T-helper 2 cell treated with Interferon-gamma antibody and Interleukin-4, amounts not matched to agents 5 μg/mL and 100 μg/mL, for 36 hours (primary cell): ENCODE measurements around the gene TRA2B.
"Not testable (repeated sequence)": the region's sequence is repeated elsewhere in the genome, so short reads cannot be mapped to it uniquely, and the experiment has no call there.

ENCODE experiments used
- DNase-seq: peaks from one replicate; pipeline ENCODE4 v3.0.0; 2021; ENCODE audit warnings: low spot score
- H3K27ac Mint-ChIP-seq: one replicate; pipeline ENCODE4 v1.8.0; 2021; ENCODE audit warnings: mild to moderate bottlenecking, mixed read lengths
- H3K27me3 Mint-ChIP-seq: one replicate; pipeline ENCODE4 v1.8.0; 2021; ENCODE audit warnings: low read depth, mixed read lengths
- H3K36me3 Mint-ChIP-seq: one replicate; pipeline ENCODE4 v1.8.0; 2021; ENCODE audit warnings: low read depth, mixed read lengths
- H3K4me1 Mint-ChIP-seq: one replicate; pipeline ENCODE4 v1.8.0; 2021; ENCODE audit warnings: low read depth, mixed read lengths
- H3K4me3 Mint-ChIP-seq: one replicate; pipeline ENCODE4 v1.8.0; 2022; ENCODE audit warnings: mild to moderate bottlenecking, moderate library complexity, mixed read lengths
- H3K9me3 Mint-ChIP-seq: one replicate; pipeline ENCODE4 v1.8.0; 2021; ENCODE audit warnings: mixed read lengths

TRA2B gene

GRCh38 chr3:185928496-185928895 is 9.3 kb downstream of the TRA2B start:
- Mint-ChIP-seq H3K27me3 (no peaks in the 10 kb centered on the region), H3K27ac (peak overlapping the region; percentile 73), H3K9me3 (no peaks in the 10 kb centered on the region), H3K36me3 (peaks cover 93% of the 10 kb centered on the region), H3K4me1 (peaks cover 71% of the 10 kb centered on the region), H3K4me3 (peak overlapping the region; percentile 100)
- no peak for DNase-seq

- Mint-ChIP-seq H3K27ac (peak overlapping the region; percentile 73), H3K36me3 (peaks cover 96% of the 10 kb centered on the region), H3K4me1 (peaks cover 70% of the 10 kb centered on the region), H3K9me3 (no peaks in the 10 kb centered on the region), H3K4me3 (peak overlapping the region; percentile 100), H3K27me3 (no peaks in the 10 kb centered on the region)
- DNase-seq: no peak
These were observed 10.2 kb downstream of the TRA2B start for GRCh38 chr3:185927501-185928200.

GRCh38 chr3:185926445-185926844 is 11.4 kb downstream of the TRA2B start:
- no peak for DNase-seq
- Mint-ChIP-seq H3K4me3 (peak overlapping the region; percentile 1), H3K27ac (no peak overlapping the region), H3K9me3 (no peaks in the 10 kb centered on the region), H3K4me1 (peaks cover 59% of the 10 kb centered on the region), H3K27me3 (no peaks in the 10 kb centered on the region), H3K36me3 (peaks cover 92% of the 10 kb centered on the region)

- no peak for DNase-seq
These were observed 12.5 kb downstream of the TRA2B start for GRCh38 chr3:185925353-185925752.

GRCh38 chr3:185924375-185924774 is 13.4 kb downstream of the TRA2B start:
- peaks cover 43% of the 10 kb centered on the region for H3K4me1 Mint-ChIP-seq
- H3K9me3 Mint-ChIP-seq: no peaks in the 10 kb centered on the region
- DNase-seq: no peak
- H3K36me3 Mint-ChIP-seq: peaks cover 90% of the 10 kb centered on the region
- H3K27me3 Mint-ChIP-seq: no peaks in the 10 kb centered on the region
- no peak overlapping the region for H3K4me3 Mint-ChIP-seq
- no peak overlapping the region for H3K27ac Mint-ChIP-seq

More at GRCh38 chr3:185925353-185925752, 12.5 kb downstream of the TRA2B start:
- no peak overlapping the region for H3K4me3 Mint-ChIP-seq
- no peaks in the 10 kb centered on the region for H3K27me3 Mint-ChIP-seq
- peaks cover 90% of the 10 kb centered on the region for H3K36me3 Mint-ChIP-seq
- H3K4me1 Mint-ChIP-seq: peaks cover 52% of the 10 kb centered on the region
- H3K9me3 Mint-ChIP-seq: no peaks in the 10 kb centered on the region
- H3K27ac Mint-ChIP-seq: no peak overlapping the region

- DNase-seq: no peak
- Mint-ChIP-seq H3K4me1 (peaks cover 7% of the 10 kb centered on the region), H3K36me3 (peaks cover 89% of the 10 kb centered on the region), H3K4me3 (no peak overlapping the region), H3K27me3 (no peaks in the 10 kb centered on the region), H3K27ac (no peak overlapping the region), H3K9me3 (no peaks in the 10 kb centered on the region)
These were observed 17.6 kb downstream of the TRA2B start for GRCh38 chr3:185920184-185920583.

GRCh38 chr3:185916042-185916833 is 21.6 kb downstream of the TRA2B start:
- no peaks in the 10 kb centered on the region for H3K9me3 Mint-ChIP-seq
- H3K36me3 Mint-ChIP-seq: peaks cover 72% of the 10 kb centered on the region
- no peak overlapping the region for H3K27ac Mint-ChIP-seq
- no peak overlapping the region for H3K4me3 Mint-ChIP-seq
- peaks cover 3% of the 10 kb centered on the region for H3K4me1 Mint-ChIP-seq
- no peaks in the 10 kb centered on the region for H3K27me3 Mint-ChIP-seq
- no peak for DNase-seq

- Mint-ChIP-seq H3K9me3 (no peaks in the 10 kb centered on the region), H3K4me3 (no peak overlapping the region), H3K27ac (no peak overlapping the region), H3K4me1 (peaks cover 3% of the 10 kb centered on the region), H3K36me3 (peaks cover 67% of the 10 kb centered on the region), H3K27me3 (no peaks in the 10 kb centered on the region)
- no peak for DNase-seq
These were observed 22.2 kb downstream of the TRA2B start for GRCh38 chr3:185915642-185916041.

GRCh38 chr3:185914911-185915629 is 22.7 kb downstream of the TRA2B start:
- H3K4me3 Mint-ChIP-seq: no peak overlapping the region
- no peaks in the 10 kb centered on the region for H3K9me3 Mint-ChIP-seq
- peaks cover 6% of the 10 kb centered on the region for H3K4me1 Mint-ChIP-seq
- no peaks in the 10 kb centered on the region for H3K27me3 Mint-ChIP-seq
- peaks cover 62% of the 10 kb centered on the region for H3K36me3 Mint-ChIP-seq
- DNase-seq: no peak
- H3K27ac Mint-ChIP-seq: no peak overlapping the region

- Mint-ChIP-seq H3K36me3 (peaks cover 45% of the 10 kb centered on the region), H3K4me3 (no peak overlapping the region), H3K27ac (peak overlapping the region; percentile 49), H3K4me1 (peaks cover 5% of the 10 kb centered on the region), H3K9me3 (no peaks in the 10 kb centered on the region), H3K27me3 (no peaks in the 10 kb centered on the region)
- no peak for DNase-seq
These were observed 24.6 kb downstream of the TRA2B start for GRCh38 chr3:185912929-185913901.

GRCh38 chr3:185912512-185912911 is 25.3 kb downstream of the TRA2B start:
- Mint-ChIP-seq H3K36me3 (peaks cover 40% of the 10 kb centered on the region), H3K9me3 (no peaks in the 10 kb centered on the region), H3K4me1 (peaks cover 5% of the 10 kb centered on the region), H3K27me3 (no peaks in the 10 kb centered on the region), H3K4me3 (no peak overlapping the region), H3K27ac (no peak overlapping the region)
- no peak for DNase-seq

- H3K4me1 Mint-ChIP-seq, H3K27me3 Mint-ChIP-seq, DNase-seq, H3K4me3 Mint-ChIP-seq, H3K27ac Mint-ChIP-seq, H3K9me3 Mint-ChIP-seq: not testable (repeated sequence)
- H3K36me3 Mint-ChIP-seq: peaks cover 25% of the 10 kb centered on the region
These were observed 26.8 kb downstream of the TRA2B start for GRCh38 chr3:185911076-185911448.

GRCh38 chr3:185910322-185911075 is 27.3 kb downstream of the TRA2B start:
- not testable (repeated sequence) for DNase-seq, H3K4me3 Mint-ChIP-seq, H3K4me1 Mint-ChIP-seq, H3K27me3 Mint-ChIP-seq, H3K9me3 Mint-ChIP-seq, H3K27ac Mint-ChIP-seq
- peaks cover 21% of the 10 kb centered on the region for H3K36me3 Mint-ChIP-seq
